ENCODE data around the gene KCTD20.
"Not testable (repeated sequence)": the region's sequence is repeated elsewhere in the genome, so short reads cannot be mapped to it uniquely, and the experiment has no call there.

Gene KCTD20

DNA sequence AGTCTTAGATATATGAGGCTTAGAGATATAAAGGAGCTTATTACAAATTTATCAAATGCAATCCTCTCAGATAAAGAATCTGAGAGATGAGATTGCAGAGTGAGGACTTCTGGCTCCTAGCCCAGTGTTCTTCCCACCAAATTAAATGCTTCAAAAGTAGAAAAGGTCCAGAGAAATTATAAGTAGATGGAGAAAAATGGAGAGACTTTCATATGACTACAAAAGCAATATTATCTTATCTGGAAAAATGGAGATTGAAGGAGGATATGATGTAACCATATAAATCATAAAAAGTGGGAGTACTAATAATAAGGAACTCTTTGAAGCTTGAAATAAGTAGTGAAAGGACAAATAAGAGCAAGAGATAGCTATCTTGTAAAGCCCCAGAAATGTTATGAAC lies 2.8 kb downstream of the KCTD20 start:
- no peak for DNase-seq

DNA sequence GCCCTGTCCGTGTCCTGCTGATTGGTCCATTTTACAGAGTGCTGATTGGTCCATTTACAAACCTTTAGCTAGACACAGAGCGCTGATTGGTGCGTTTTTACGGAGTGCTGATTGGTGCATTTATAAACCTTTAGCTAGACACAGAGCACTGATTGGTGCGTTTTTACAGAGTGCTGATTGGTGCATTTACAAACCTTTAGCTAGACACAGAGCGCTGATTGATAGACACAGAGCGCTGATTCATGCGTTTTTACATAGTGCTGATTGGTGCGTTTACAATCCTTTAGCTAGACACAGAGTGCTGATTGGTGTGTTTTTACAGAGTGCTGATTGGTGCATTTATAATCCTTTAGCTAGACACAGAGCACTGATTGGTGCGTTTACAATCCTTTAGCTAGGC lies 6.4 kb downstream of the KCTD20 start:
- DNase-seq: not testable (repeated sequence)

DNA sequence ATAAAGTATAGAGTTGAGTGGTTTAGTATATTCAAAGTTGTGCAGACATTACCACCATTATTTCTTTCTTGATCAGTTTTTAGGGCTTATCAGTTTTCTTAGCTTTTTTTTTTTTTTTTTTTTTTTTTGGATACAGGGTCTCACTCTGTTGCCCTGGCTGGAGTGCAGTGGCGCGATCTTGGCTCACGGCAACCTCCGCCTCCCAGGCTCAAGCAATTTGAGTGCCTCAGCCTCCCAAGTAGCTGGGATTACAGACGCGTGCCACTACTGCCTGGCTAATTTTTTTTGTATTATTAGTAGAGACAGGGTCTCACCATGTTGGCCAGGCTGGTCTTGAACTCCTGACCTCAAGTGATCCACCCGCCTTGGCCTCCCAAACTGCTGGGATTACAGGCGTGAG lies 10.1 kb downstream of the KCTD20 start:
- not testable (repeated sequence) for DNase-seq

DNA sequence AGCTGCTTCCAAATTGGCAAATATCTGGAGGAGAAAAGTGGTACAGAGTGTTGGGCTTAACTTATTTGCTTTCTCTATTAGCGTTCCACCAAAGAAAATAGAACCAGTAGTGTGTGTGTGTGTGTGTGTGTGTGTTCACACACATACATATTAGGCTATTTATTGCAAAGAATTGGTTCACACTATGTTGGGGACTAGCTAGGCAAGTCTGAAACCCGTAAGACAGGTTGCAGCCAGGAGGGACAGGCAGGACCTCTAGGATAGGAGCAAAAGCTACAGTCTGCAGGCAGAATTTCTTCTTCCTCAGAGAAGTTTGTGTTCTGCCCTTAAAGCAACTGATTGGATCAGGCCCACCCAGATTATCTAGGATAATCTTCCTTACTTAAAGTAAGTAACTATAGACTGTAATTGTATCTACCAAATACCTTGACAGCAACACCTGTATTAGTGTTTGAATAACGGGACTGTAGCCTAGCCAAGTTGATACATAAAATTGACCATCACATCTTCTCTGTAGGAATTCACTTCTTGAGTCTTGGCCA lies 12.8 kb downstream of the KCTD20 start:
- DNase-seq: no peak

DNA sequence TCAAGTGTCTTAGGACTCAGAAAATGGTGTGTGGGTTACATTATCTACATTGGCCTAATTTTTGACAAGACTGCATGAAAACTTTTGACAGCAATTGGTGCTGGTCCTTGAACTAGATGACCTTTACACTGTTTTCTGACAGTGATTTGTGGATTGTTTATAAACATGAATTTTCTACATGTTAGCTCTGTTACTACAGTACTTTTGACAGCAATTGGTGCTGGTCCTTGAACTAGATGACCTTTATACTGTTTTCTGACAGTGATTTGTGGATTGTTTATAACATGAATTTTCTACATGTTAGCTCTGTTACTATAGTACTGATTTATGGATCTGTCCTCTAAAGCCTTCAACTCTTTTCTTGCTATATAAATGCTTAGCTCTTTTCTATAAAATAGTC lies 16.7 kb downstream of the KCTD20 start:
- DNase-seq: no peak

DNA sequence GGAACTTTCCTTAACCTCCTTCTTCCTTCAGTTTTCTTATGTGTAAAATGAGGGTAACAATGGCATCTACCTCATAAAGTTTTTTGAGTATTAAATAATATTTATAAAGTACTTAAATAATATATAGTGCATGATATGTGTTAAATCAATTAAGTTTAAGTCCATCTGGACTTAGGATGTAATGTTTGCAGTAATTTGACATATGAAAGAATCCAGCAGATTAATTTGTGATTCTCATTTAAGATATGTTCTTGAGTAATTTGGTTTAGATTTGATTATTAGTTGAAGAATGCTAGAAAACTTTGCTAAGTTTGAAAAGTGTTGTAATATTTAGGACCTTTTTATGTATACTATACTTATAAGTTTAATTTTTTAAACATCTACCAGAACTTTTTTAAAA lies 18.1 kb downstream of the KCTD20 start:
- DNase-seq: no peak

DNA sequence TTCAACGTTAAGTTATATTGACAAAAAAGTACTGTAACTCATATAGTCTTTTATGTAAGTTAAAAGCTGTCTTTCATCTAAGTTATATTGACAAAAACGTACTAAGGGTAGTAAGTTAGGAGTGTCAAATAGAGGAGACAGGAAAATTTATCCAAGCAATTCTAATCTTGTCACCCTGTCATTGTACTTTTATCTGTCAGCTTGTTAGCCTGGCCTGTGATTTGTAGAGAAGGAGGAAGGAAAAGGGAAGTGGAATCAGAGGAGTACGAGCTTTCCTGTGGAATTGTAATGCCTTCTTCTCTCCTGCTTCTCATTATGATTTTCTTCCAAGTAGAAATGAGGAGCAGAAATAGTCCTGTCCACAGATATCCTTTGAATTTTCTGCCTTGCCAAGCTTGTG lies 18.8 kb downstream of the KCTD20 start:
- no peak for DNase-seq

DNA sequence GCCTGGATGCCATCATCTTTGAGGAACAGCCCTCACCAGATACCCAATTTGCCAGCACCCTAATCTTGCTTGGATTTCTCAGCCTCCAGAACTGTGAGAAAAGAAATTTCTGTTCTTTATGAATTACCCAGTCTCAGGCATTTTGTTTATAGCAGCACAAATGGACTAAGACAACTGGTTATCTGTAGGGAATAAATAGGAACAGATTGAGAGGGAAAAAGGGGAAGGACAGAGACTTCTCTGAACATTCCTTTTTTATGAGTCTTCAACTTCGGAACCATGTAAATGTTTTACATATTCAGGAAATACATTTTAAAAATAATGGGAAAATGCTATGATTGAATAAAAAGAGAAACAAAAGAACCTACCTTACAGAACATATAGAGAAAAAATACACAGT lies 20.9 kb downstream of the KCTD20 start:
- no peak for DNase-seq

DNA sequence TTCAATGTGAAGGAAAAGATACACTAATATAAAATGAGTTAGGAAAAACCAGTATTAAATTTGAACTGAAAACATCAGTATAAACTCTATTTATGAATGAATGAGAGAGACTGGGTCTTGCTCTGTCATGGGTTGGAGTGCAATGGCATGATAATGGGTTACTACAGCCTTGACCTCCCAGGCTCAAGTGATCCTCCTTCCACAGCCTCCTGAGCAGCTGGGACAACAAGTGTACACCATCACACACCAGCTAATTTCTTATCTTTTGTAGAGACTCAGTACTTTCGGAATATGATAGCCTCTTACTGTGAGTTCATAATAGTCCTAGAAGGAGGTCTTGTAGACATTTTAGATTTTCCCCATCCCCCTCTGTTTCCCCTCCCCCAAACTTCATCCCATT lies 21.4 kb downstream of the KCTD20 start:
- DNase-seq: no peak

DNA sequence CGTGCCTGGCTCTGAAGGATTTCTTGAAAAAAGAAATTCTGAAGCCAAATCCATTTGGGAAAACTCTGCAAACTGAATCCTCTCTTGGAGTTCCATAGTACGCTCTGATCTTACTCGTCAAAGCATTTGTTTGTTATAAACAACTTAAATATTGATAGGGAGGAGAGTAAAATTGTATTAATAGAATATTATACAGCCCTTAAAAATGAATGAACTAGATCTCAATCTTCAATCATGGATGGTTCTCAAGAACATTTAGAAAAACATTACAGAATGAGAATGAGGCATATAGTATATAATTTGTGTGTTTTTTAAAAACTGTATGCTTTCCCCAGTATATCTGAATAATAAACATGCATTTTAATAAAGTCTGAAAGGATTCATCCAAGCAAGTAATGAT lies 24.8 kb downstream of the KCTD20 start:
- no peak for DNase-seq

DNA sequence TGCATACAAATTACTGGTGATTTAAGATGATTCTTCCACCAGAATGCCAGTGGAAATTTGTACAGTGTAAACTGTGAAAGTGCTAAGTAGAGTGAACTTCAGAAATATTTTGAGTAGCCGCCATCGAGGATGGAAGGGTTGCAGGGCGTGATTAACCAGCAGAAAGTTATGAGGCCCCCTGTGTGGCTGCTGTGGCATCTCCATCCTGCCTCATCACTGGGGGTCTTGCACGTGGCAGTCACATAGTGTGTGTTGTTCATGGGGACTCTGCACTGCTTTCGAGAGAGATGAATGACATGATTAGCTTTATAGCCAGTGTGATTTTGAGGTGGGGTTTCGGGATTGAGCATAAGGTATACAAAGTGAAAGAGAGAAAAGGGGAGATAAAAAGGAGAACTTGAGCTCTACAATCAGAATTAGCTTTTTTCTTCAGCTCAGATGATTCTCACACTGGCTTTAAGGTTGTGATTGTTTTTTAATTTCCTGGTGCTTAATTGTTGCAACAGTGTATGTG lies 26.4 kb downstream of the KCTD20 start:
- DNase-seq: no peak

DNA sequence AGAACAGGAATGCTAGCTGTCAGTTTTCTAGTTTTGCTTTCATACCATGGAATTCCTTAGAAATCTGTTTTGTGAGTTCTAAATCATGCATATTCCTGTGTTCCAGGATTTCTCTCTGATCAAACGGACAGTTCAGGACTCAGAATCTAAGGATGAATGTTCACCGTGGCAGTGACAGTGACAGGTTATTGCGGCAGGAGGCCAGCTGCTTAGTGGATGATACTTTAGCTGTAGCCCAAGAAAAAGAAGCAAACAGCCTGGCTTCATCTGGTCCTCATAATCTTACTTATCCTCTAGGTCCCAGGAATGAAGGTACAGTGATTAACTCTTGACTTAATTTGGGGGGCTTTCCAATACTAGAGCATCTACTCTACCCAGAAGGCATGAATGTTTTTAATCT lies 27.1 kb downstream of the KCTD20 start:
- no peak for DNase-seq

DNA sequence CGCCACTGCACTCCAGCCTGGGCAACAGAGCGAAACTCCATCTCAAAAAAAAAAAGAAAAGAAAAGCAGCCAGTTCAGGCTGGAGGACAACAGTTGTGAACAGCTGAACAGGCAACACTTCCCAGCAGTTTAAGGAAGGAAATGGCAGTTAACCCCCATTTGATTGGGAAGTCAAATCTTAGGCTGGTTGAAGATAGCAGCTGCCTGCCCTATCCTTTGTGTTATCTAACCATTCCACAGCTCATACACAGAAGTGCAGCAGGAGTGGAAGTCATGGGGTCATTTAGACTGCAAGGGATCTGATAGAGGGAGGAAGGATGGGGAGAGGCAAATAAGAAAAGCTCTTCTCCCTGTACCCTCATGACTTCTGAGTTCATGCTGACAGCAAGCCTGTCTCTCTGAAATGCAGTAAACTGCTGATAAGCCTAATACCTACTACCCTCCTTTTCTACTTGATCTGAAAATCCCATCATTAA lies 35.3 kb downstream of the KCTD20 start:
- DNase-seq: no peak

DNA sequence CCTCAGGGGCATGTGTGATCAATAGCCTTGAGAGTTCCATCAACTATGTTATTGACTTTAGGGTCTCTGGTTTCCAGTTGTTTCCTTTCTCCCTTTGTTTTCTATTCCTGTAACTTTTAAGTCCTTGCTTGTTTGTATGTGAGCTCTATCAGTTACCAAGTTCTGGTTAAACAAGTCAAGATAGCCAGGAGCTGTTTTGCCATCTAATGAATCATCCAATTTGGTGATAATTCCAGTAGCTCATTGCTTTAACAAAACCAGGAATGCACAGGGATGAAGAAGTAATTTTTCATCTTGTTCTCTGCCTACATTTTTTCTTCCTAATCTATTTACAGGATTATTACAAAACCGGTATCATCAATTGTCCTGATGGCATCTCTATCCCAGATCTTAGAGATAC lies 36.5 kb downstream of the KCTD20 start:
- DNase-seq: no peak

DNA sequence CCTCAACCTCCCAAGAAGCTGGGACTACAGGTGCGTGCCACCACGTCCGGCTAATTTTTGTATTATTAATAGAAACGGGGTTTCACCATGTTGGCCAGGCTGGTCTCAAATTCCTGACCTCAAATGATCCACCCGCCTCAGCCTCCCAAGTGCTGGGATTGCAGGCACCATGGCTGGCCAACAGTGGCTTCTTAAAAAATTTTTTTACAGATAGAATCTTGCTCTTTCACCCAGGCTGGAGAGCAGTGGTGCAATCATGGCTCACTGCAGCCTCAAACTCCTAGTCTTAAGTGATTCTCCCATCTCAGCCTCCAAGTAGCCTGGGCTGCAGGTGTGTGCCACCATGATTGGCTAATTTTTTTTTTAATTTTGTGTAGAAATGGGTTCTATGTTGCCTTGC lies 40.5 kb downstream of the KCTD20 start:
- DNase-seq: not testable (repeated sequence)

DNA sequence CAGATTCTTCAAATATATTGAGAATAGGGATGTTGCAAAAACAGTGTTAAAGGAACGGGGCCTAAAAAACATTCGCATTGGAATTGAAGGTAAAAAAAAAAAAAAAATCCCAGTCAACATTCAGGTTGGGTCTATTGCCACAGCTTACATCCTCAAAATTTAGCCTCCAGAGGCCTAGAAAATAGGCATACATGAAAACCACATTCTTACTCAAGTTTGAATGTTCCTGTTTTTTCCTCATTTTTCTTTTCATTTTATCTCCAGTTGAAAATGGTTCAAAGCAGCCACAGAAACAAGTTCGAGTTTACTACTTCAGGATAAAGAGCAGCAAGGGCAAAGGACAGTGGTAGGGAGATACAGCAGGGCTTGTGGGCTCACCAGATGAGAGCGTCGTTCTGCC lies 41.9 kb downstream of the KCTD20 start:
- DNase-seq: no peak

DNA sequence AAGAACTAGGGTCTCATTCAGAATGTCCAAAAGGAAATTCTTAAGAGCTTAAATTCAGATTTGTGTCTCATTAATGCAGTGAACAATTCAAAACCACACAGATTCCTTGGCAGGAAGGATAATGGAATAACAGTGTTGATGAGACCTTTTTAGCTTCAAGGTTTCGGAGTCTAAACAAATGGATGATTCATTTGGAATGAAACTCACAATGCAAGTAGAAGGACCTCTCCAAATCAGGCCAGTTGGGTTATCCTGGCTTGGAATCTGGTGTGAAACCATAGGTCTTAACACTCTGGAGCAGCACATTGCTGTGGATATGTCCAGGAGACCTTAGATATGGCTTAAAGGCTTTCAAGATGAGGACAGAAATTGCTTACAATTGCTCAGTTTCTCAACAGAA lies 44.9 kb downstream of the KCTD20 start:
- DNase-seq: no peak

DNA sequence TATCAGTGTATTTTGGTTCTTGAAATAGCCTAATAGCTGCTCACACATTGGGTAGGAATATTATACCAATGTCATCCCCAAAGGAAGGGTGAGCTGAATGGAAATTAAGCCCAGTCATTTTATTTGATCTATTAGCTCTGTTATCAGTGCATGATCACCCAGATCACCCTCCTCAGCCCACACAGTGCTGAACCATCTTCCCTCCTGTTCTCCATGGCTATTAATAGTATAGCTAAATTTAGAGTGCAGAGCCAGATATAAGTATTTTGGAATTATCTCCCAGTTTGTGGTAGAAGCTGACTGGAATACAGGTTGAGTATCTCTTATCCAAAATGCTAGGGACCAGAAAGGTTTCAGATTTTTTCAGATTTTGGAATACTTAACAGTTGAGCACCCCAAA lies 45.4 kb downstream of the KCTD20 start:
- no peak for DNase-seq

DNA sequence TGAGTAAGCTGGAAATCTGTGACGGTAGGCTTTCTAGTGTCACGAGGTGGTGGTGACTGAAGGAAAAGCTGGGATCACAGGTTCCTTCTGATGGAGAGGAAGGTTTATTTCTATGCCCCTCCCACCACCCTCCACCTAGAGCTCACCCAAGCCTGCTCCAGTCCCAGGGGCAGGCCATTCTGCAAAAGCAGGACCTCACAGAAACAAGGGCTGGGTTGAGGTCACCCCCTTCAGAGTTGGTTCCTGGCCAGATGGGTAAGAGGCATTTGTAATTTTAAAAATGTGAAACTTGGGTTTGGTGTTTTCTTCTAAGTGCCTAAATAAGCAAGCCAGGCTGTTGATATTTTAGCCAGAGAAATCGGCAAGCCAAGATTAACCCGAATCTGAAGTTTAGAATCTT lies 46.6 kb downstream of the KCTD20 start:
- no peak for DNase-seq

DNA sequence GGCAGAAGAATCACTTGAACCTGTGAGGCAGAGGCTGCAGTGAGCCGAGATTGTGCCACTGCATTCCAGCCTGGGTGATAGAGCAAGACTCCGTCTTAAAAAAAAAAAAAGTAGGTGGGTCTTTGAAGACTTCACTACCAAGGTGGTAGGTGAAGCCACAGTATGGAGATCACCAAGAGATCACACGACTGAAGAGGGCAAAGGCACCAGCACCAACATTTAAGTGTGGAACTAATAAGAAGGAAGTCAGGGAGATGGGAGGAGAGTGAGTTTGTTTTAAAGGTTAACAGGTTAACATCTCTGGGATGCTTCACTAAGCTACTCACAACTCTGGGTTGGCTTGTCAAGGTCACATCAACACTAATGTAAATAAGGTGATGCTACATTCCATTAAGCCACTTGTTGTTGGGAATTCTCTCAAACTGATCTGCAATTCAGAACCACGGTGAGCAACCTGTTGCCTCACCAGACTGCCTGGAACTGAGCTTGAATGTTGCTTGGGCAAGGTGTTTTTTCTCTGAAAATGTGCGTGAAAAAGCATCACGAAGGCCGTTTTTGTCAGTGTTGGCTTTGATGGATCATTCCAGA lies 48.7 kb downstream of the KCTD20 start:
- no peak for DNase-seq

DNA sequence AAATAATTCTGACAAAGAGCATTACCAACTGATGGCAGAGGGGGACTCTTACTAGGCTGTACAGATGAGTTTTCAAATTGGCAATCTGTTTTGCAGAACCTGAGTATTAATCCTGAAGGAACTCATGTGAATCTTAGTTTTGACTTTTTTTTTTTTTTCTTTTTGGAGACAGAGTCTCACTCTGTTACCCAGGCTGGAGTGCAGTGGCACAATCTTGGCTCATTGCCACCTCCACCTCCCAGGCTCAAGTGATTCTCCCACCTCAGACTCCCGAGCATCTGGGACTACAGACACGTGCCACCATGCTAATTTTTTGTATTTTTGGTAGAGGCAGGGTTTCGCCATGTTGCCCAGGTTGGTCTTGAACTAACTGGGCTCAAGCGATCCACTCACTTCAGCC lies 49.3 kb downstream of the KCTD20 start:
- DNase-seq: no peak

DNA sequence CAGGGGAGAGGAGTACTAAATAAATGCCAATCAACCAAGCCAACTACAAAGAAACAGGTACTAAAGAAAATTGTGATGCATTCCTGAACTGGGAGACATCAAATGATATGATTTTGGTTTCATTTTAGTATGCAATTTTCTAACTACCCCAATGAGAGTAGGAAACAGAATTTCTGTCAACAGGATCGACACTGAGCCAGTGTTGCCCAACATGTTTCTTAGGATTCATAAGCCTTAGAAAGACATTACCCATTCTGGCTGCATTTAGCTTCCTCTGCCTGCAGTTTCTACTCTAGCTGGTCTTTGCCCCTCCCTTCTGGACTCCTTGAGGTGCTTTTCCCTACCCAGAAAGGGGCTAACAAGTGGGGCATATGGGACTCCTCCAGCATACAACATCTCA lies 49.8 kb downstream of the KCTD20 start:
- no peak for DNase-seq

DNA sequence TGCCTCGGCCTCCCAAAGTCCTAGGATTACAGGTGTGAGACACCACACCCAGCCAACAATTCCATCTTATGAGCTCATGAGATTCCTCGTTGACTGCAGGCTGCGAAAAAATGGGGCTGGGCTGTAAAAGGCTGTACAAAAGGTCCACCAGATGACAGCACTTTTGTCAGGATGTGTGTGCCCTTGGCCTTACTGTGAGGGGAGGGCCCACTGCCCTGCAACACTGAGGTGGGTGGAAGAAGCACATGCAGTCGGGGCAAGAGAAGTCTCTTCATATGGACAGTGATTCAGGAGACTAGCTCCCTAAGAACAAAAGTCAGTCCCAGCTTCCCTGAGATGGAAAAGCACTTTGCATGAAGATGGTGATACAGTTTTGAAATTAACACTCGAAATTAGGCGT lies 50.5 kb downstream of the KCTD20 start:
- no peak for DNase-seq

DNA sequence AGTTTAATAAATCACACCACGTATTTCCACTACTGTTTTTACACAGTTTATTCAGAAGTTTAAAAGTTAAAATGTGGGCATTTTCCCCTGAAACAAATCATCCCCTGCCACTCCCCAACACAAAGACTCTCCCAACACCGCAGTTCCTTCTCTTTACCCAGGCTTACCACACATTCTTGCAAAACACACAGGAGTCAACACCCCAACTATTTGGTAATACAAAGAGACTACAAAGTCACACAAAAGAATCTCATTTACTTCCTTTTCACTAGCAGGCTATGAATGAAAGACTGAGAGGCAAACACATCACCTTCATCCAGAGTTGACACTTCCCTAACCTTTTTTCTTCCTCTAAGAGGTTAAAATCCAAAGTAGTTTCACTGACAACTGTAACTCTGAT lies 51.1 kb downstream of the KCTD20 start:
- no peak for DNase-seq

DNA sequence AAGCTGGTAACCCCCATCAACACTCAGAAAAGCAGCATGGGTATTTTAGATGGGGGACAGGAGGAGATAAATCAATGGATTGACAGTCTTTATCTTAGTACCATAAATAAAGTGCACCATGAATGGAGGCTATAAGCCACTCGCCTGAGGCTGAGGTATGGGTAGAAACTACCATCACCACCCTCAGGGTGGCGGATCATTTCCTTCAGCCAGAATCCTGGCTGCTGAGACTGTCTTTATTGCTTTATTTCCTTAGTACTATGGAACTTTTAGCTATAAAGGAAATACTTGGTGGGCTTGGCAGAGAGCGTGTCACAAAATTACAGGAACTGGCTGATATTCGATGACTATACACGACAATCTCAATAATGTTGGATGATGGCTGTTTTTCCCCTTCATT lies 52.3 kb downstream of the KCTD20 start:
- DNase-seq: no peak

Data from activated naive CD4-positive, alpha-beta T cell treated with anti-CD3 and anti-CD28 coated beads, Interleukin-2, amount 50 U/mL, for 16 hours (primary cell).